ENCODE measurements around the gene OSBPL5.
"Not testable (repeated sequence)": the region's sequence is repeated elsewhere in the genome, so short reads cannot be mapped to it uniquely, and the experiment has no call there.

Gene OSBPL5

GRCh38 chr11:3087821-3088800 lies 77.0 kb downstream of the OSBPL5 start:
- no peak for DNase-seq (ENCODE audit: low read depth in 1 of 2, low spot score in 1 of 2)

- DNase-seq (ENCODE audit: low read depth in 1 of 2, low spot score in 1 of 2), result no peak
Observed at GRCh38 chr11:3087373-3087772, 77.7 kb downstream of the OSBPL5 start.

GRCh38 chr11:3086671-3087150 lies 78.4 kb downstream of the OSBPL5 start:
- DNase-seq (ENCODE audit: low read depth in 1 of 2, low spot score in 1 of 2), result no peak

- no peak for DNase-seq (ENCODE audit: low read depth in 1 of 2, low spot score in 1 of 2)
Observed at GRCh38 chr11:3086114-3086513, 79.0 kb downstream of the OSBPL5 start.

- DNase-seq (ENCODE audit: low read depth in 1 of 2, low spot score in 1 of 2), result no peak
Observed at GRCh38 chr11:3085052-3085451, 80.1 kb downstream of the OSBPL5 start.

GRCh38 chr11:3083321-3083720 lies 81.8 kb downstream of the OSBPL5 start:
- DNase-seq (ENCODE audit: low read depth in 1 of 2, low spot score in 1 of 2), result no peak

- no peak for DNase-seq (ENCODE audit: low read depth in 1 of 2, low spot score in 1 of 2)
Observed at GRCh38 chr11:3081386-3081751, 83.7 kb downstream of the OSBPL5 start.

- DNase-seq (ENCODE audit: low read depth in 1 of 2, low spot score in 1 of 2), result no peak
Observed at GRCh38 chr11:3080733-3081385, 84.3 kb downstream of the OSBPL5 start.

GRCh38 chr11:3080104-3080503 lies 85.0 kb downstream of the OSBPL5 start:
- no peak for DNase-seq (ENCODE audit: low read depth in 1 of 2, low spot score in 1 of 2)

GRCh38 chr11:3077846-3078440 lies 87.2 kb downstream of the OSBPL5 start:
- no peak for DNase-seq (ENCODE audit: low read depth in 1 of 2, low spot score in 1 of 2)

- no peak for DNase-seq (ENCODE audit: low read depth in 1 of 2, low spot score in 1 of 2)
Observed at GRCh38 chr11:3077189-3077836, 87.8 kb downstream of the OSBPL5 start.

GRCh38 chr11:3074912-3075589 lies 90.1 kb downstream of the OSBPL5 start:
- no peak for DNase-seq (ENCODE audit: low read depth in 1 of 2, low spot score in 1 of 2)

- DNase-seq (ENCODE audit: low read depth in 1 of 2, low spot score in 1 of 2), result no peak
Observed at GRCh38 chr11:3073029-3073435, 92.1 kb downstream of the OSBPL5 start.

GRCh38 chr11:3069425-3069824 lies 95.7 kb downstream of the OSBPL5 start:
- no peak for DNase-seq (ENCODE audit: low read depth in 1 of 2, low spot score in 1 of 2)

GRCh38 chr11:3066308-3066707 lies 98.8 kb downstream of the OSBPL5 start:
- not testable (repeated sequence) for DNase-seq (ENCODE audit: low read depth in 1 of 2, low spot score in 1 of 2)

- DNase-seq (ENCODE audit: low read depth in 1 of 2, low spot score in 1 of 2), result not testable (repeated sequence)
Observed at GRCh38 chr11:3064709-3065108, 100.4 kb downstream of the OSBPL5 start.

- DNase-seq (ENCODE audit: low read depth in 1 of 2, low spot score in 1 of 2), result not testable (repeated sequence)
Observed at GRCh38 chr11:3063876-3064275, 101.2 kb downstream of the OSBPL5 start.

GRCh38 chr11:3063432-3063831 lies 101.7 kb downstream of the OSBPL5 start:
- DNase-seq (ENCODE audit: low read depth in 1 of 2, low spot score in 1 of 2), result not testable (repeated sequence)

- no peak for DNase-seq (ENCODE audit: low read depth in 1 of 2, low spot score in 1 of 2)
Observed at GRCh38 chr11:3060436-3061025, 104.6 kb downstream of the OSBPL5 start.

All from activated T-helper 1 cell treated with anti-CD3 and anti-CD28 coated beads, Interleukin-2, amount 50 U/mL, for 16 hours (primary cell).